ENCODE data around the gene ENTPD1.

- TF ChIP-seq CTCF (IDR thresholded peaks at IDR 0.05) (no peak), ZFX (IDR thresholded peaks at IDR 0.05; ENCODE audit: borderline replicate concordance) (no peak)
Observed at GRCh38 chr10:95850791-95851190, 94.8 kb downstream of the ENTPD1 start.
